Measurements from ENCODE around the gene SMARCB1.

The SMARCB1 gene

DNA sequence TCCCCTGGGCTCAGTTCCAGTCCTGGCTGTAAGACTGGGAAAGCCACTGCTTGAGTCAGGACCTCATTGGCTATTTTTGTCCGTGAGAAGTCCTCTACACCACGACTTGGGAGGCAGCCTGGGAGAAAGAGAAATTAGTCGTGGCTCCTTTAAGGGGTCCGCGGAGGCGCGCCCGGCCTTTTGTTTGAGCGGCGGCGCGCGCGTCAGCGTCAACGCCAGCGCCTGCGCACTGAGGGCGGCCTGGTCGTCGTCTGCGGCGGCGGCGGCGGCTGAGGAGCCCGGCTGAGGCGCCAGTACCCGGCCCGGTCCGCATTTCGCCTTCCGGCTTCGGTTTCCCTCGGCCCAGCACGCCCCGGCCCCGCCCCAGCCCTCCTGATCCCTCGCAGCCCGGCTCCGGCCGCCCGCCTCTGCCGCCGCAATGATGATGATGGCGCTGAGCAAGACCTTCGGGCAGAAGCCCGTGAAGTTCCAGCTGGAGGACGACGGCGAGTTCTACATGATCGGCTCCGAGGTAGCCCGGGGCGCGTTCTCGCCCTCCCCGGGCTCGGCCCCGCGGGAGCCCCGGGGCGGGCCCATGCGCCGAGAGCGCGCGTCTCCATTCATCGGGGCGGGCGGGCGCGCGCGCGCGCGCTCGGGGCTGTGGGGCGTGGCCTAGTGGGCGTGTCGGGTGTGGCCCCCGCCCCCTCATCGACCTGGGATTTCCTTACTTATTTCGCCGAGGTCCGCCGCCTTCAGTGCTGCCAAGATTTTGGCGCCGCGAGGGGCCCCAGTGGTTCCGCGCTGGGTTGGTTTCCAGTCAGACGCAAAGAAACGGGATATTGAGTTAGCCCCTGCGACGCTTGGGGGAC is at the start of gene SMARCB1:
SMARCB1 (plus strand) TSS at position 215 of the 848 bp plus-strand sequence; CDS start at position 419, 204 bp downstream.
- peak; percentile 95 for DNase-seq

- no peak for DNase-seq
Measured at GRCh38 chr22:23737696-23738095, 49.1 kb upstream of the SMARCB1 start.

- no peak for DNase-seq
Measured at GRCh38 chr22:23742505-23743264, 44.1 kb upstream of the SMARCB1 start.

GRCh38 chr22:23743303-23743705 is 43.5 kb upstream of the SMARCB1 start:
- DNase-seq = no peak

- DNase-seq = no peak
Measured at GRCh38 chr22:23744001-23744400, 42.8 kb upstream of the SMARCB1 start.

DNA sequence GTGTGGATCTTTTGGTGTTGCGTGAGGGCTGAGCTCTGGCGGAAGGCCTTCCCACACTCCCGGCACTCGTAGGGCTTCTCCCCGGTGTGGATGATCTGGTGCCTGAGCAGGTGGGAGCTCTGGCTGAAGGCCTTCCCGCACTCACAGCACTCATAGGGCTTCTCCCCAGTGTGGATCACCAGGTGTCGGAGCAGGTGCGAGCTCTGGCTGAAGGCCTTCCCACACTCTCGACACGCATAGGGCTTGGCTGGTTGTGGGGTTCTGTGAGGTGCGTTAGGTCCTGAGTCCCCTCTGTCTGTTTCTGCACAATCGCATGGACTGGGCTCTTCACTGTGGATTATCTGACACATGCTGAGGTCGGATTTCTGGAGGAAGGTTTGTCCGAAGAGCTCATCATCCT is 42.3 kb upstream of the SMARCB1 start:
- DNase-seq = no peak

DNA sequence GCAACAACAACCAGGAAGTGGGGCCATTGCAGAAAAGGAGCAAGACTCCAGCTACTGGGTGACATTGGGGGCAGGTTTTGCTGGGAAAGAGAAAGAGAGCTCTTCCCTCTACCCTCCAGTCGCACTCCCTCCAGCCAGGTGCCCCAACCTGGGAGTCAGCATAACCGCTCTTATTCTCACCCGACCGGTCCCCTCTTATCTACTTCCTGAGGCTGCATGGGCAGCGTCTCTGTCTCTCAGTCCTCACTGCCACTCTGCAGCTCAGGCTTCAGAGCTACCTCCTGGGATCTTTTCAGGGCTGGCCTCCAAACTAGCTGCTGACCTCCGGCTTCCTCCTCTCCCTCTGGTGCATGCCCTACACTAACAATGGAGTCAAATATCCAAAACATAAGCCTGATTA is 41.0 kb upstream of the SMARCB1 start:
- no peak for DNase-seq

GRCh38 chr22:23749841-23750301 is 36.9 kb upstream of the SMARCB1 start:
- no peak for DNase-seq

DNA sequence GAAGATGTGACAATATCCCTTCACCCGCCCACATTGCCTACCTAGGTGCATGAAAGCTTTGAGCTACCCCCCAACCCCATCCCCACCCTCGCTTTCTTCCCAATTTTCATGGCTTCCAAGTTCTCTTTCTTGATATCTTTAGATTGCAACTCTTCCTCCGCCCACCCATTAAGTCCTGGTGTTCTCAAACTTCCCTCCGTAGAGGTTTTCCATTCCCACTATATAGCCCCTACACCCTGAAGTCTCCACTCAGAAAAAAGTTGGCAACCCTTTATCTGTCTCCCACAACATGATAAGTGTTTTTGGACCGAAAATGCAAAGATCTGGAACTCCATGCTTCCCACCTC is 36.4 kb upstream of the SMARCB1 start:
- no peak for DNase-seq

DNA sequence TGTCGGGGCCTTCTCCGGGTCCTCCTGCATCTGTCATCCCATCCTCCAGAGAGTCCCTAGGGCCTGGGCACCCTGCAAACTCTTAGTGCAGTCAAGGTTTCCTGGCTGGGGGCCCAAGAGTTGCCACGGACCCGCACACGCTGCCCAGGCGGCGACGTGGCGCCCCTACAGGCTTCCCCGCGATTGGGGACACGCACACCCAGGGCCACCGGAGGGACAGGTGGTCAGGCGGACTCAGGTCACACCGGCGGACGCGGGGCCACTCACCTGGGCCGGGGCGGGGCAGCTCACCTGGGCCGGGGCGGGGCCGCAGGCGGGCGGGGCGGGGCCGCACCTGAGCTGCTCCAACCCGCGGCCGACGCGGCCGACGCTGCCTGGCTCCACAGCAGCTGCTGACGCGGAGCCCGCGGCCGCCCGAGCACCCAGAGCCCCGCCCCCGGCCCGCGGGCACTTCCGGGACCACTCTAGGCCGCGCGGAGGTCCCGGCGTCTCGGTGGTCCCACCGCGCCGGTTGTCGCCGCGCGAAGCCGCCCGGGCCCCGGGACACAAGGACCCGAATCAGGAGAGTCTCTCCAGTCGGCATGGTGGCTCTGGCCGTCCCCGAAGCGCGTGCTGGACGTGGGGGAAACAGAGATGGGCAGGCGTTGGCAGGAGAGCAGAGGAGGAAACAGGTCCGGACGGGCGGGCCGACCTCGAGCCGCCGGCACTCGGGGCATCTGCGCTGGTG is 35.9 kb upstream of the SMARCB1 start, which contains the start of gene ZNF70:
ZNF70 (minus strand) TSS at position 399 of the 727 bp plus-strand sequence. CDS start 5,972 bp downstream, outside the sequence.
- DNase-seq = peak; percentile 97

DNA sequence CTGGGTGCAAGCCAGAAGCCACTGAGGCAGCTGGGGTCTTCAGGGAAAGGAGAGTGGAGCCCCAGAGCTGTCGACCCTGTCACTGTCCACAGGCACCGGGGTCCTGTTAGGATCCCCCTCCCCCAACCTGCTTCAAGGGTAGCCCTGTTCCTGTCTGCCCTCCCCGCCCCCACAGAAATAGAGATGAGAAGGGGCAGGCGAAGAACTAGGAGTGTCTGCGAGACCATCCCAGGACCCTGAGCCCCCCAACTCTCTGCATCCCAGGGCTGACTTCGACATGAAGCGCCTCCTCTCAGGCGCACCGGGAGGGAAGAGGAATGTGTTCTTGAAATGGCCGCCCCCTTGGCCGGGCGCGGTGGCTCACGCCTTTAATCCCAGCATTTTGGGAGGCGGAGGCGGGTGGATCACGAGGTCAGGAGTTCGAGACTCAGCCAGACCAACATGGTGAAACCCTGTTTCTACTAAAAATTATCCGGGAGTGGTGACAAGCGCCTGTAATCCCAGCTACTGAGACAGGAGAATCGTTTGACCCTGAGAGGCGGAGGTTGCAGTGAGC is 35.2 kb upstream of the SMARCB1 start:
- peak; percentile 75 for DNase-seq

- DNase-seq = peak; percentile 74
Measured at GRCh38 chr22:23752090-23752691, 34.6 kb upstream of the SMARCB1 start.

DNA sequence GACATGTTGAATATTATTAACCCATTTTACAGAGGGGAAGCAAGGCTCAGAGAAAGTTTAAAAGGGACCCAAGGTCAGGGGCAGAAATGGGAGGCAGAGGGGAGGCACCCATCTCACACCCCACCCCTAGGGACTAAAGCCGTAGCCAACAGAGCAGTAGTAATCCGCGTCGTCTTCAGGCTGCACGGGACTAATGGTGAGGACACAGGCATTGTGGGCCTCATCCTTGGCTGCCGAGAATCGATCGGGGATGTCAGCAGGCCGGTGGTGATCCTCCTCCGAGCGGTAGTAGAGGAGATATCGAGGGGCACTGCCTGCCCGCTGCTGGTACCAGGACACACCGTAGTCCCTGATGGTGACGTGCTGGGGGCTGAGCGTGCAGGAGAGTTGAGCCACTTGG is 34.0 kb upstream of the SMARCB1 start:
- no peak for DNase-seq

- no peak for DNase-seq
Measured at GRCh38 chr22:23753385-23753784, 33.4 kb upstream of the SMARCB1 start.

DNA sequence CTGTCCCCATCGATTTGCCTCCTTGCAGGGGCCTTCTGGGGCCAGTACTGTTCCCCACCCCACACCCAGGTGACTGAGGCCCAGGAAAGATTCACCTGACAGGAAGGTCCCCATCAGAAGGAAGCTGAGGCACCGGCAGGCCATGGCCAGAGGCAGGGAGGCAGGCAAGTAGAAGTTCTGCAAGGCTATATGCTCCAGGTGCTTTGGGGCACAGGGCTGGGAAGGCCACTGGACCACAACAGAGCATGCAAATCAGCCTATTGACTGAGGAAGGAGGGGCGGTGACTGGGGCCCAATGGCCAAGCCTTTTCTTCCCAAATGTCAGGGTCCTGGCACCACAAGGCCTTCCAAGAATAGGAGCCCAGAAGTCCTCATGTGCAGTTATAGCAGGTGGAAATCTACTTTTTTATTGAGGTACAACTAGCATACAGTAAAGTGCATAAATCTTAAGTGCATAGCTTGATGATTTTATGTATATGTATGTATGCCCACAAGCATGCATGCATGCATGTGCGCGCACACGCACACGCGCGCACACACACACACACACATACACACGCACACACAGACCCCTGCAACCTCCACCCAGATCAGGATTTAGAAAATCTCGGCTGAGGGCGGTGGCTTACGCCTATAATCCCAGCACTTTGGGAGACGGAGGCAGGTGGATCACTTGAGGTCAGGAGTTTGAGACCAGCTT is 32.4 kb upstream of the SMARCB1 start, which contains the start of gene VPREB3:
VPREB3 (minus strand) TSS at position 206 of the 700 bp plus-strand sequence; CDS start at position 144, 62 bp downstream.
- DNase-seq = no peak

DNA sequence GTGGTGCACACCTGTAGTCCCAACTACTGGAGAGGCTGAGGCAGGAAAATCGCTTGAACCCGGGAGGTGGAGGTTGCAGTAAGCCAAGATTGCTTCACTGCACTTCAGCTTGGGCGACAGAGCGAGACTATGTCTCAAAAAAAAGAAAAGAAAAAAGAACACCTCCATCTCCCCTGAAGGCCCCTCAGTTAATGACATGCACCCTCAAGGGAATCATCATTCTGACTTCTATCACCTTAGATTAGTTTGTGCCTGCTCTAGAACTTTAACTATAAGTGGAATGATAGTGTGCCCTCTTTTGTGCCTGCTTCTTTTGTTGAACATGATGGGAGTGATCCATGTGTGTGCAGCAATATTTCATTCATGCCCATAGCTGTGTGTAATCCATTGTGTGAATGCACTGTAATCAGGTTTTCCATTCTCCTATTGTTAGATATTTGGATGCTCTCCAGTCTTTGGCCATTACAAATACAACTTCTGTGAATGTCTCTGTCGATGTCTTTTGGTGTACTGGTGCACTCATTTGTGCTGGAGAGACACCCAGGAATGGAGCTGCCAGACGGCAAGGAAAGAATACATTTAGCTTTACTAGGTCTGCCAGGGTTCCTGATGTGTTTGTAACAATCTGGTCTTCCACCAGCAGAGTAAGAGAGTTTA is 31.7 kb upstream of the SMARCB1 start:
- peak; percentile 65 for DNase-seq

GRCh38 chr22:23755711-23756110 is 31.1 kb upstream of the SMARCB1 start:
- DNase-seq = no peak

DNA sequence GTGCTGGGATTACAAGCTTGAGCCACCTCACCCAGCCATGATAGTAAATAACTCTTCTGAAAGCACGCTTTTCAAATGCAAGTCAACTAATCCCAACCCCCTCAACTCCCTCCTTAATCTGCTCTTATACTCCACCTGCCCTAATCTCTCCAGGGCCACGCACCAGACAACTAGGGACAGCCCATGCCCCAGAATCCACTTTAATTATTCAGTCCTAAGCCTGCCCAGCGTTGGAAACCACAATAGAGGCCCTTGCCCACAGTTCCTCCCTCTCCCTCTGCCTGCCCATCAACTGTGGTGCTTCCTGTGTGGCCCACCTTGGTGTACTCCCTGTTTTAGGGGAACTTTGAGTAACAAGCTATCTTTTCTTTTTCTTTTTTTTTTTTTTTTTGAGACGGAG is 29.9 kb upstream of the SMARCB1 start:
- DNase-seq = no peak

- DNase-seq = no peak
Measured at GRCh38 chr22:23759566-23759965, 27.2 kb upstream of the SMARCB1 start.

GRCh38 chr22:23760056-23760455 is 26.7 kb upstream of the SMARCB1 start:
- no peak for DNase-seq

All from NCI-H69 (cell line).